A549 (cell line): ENCODE measurements around the gene SLC9A9. TPM values are rescaled to one million over a fixed set of nuclear protein-coding genes. Genes with fewer than 3 reads are reported as not detected.

ENCODE experiments used
- ATAC-seq, 2 experiments: fragments of 200-7000 bp in 1 of 2; fragments of >200 bp in 1 of 2; cut with Nextera tagmentation in 1 of 2; cut with Tn5 transposase in 1 of 2; 3 replicates each; pipeline versions ENCODE4 v1.8.0 to v1.9.1; 2018 to 2020; ENCODE audit warnings: mild to moderate bottlenecking in 1 of 2, moderate library complexity in 1 of 2
- CTCF ChIA-PET: fragments of 300-600 bp; sonication (Branson Sonifier 250); formaldehyde crosslinking; extraction: SDS; loops from one replicate; lab custom pipeline; 2021; ENCODE audit warnings: antibody characterized with exemption, inconsistent platforms; lab: Yijun Ruan, JAX
- POLR2A ChIA-PET: fragments of 350-600 bp; formaldehyde crosslinking; extraction: SDS; loops from one replicate; lab custom pipeline; 2021; ENCODE audit warnings: antibody characterized with exemption, inconsistent platforms; lab: Yijun Ruan, JAX
- DNase-seq, 2 experiments: peaks; one replicate each; pipeline versions ENCODE4 v3.0.0 to v3.0.0-alpha.2; 2011 to 2016; ENCODE audit warnings: low read depth in 1 of 2, low spot score in 1 of 2
- FAIRE-seq: peaks from 2 replicates; lab custom pipeline; 2011; peaks lifted over from hg19 to GRCh38; lab: Jason Lieb, UNC
- H3K27ac ChIP-seq, 2 experiments: fragments of >200 bp; sonication (Bioruptor Twin); formaldehyde crosslinking; 3 replicates each; pipeline ENCODE4 v1.5.1; 2016 to 2017
- H3K4me1 ChIP-seq: fragments of >200 bp; sonication (Bioruptor Twin); formaldehyde crosslinking; 3 replicates; pipeline ENCODE4 v1.6.1; 2016
- H3K4me2 ChIP-seq: fragments of >200 bp; sonication (Bioruptor Twin); formaldehyde crosslinking; 3 replicates; pipeline ENCODE4 v1.6.1; 2016
- H3K4me3 ChIP-seq: fragments of >200 bp; sonication (Bioruptor Twin); formaldehyde crosslinking; 3 replicates; pipeline ENCODE4 v1.5.1; 2016
- H3K9me3 ChIP-seq: fragments of >200 bp; sonication (Bioruptor Twin); formaldehyde crosslinking; 3 replicates; pipeline ENCODE4 v1.6.1; 2016
- CBX8 ChIP-seq: fragments of 200-600 bp; sonication (generic); IDR thresholded peaks from 2 replicates; pipeline ENCODE4 v1.6.1; 2016
- E2F6 ChIP-seq: IDR thresholded peaks from 2 replicates; pipeline ENCODE4 v1.6.1; 2012; ENCODE audit warnings: low read depth, borderline replicate concordance
- EHF ChIP-seq: fragments of 250-450 bp; sonication (Bioruptor Pico); IDR thresholded peaks from 2 replicates; pipeline ENCODE4 v1.5.0; 2020; ENCODE audit warnings: mild to moderate bottlenecking
- EP300 ChIP-seq, 2 experiments: fragments of >200 bp; sonication (Bioruptor Twin); formaldehyde crosslinking; IDR thresholded peaks; 2 replicates in 1 of 2; 3 replicates in 1 of 2; pipeline ENCODE4 v1.6.1; 2016 to 2017
- GATA3 ChIP-seq: IDR thresholded peaks from 2 replicates; pipeline ENCODE4 v1.6.1; 2012; ENCODE audit warnings: borderline replicate concordance
- HES2 ChIP-seq: fragments of >200 bp; sonication (Bioruptor Twin); formaldehyde crosslinking; IDR thresholded peaks from 2 replicates; pipeline ENCODE4 v1.6.1; 2016
- HOXB13 ChIP-seq: fragments of 250-450 bp; sonication (Bioruptor Pico); IDR thresholded peaks from 2 replicates; pipeline ENCODE4 v1.5.0; 2020; ENCODE audit warnings: low read depth, mild to moderate bottlenecking, moderate library complexity
- HOXB5 ChIP-seq: fragments of 250-450 bp; sonication (Bioruptor Pico); IDR thresholded peaks from 2 replicates; pipeline ENCODE4 v1.5.0; 2020; ENCODE audit warnings: mild to moderate bottlenecking, moderate library complexity
- JUNB ChIP-seq: fragments of >200 bp; sonication (Bioruptor Twin); formaldehyde crosslinking; IDR thresholded peaks from 2 replicates; pipeline ENCODE4 v1.6.1; 2016
- MAX ChIP-seq: IDR thresholded peaks from 2 replicates; pipeline ENCODE4 v1.6.1; 2012
- MAZ ChIP-seq: fragments of 150-350 bp; IDR thresholded peaks from 2 replicates; pipeline ENCODE4 v1.6.1; 2014; ENCODE audit warnings: antibody characterized with exemption, low read depth, low read length, borderline replicate concordance
- MYC ChIP-seq: IDR thresholded peaks from 2 replicates; pipeline ENCODE4 v1.6.1; 2012; ENCODE audit warnings: mild to moderate bottlenecking, inconsistent platforms, low read length, improper control_type of control experiment, borderline replicate concordance
- NFE2L2 ChIP-seq: fragments of 150-350 bp; conservative IDR thresholded peaks from 2 replicates; pipeline ENCODE4 v1.6.1; 2014; ENCODE audit warnings: low read length
- POLR2AphosphoS2 ChIP-seq: conservative IDR thresholded peaks from 2 replicates; pipeline ENCODE4 v1.6.1; 2012; ENCODE audit warnings: low read length, improper control_type of control experiment, inconsistent platforms
- RARB ChIP-seq: fragments of 250-450 bp; sonication (Bioruptor Pico); IDR thresholded peaks from 2 replicates; pipeline ENCODE4 v1.8.0; 2021; ENCODE audit warnings: mild to moderate bottlenecking, moderate library complexity
- SMC3 ChIP-seq: fragments of >200 bp; sonication (Bioruptor Twin); formaldehyde crosslinking; IDR thresholded peaks from 3 replicates; pipeline ENCODE4 v1.6.1; 2018; ENCODE audit warnings: inconsistent platforms
- TP53 ChIP-seq: fragments of 250-450 bp; sonication (Bioruptor Pico); IDR thresholded peaks from 2 replicates; pipeline ENCODE4 v1.5.0; 2021; ENCODE audit warnings: mild to moderate bottlenecking, moderate library complexity
- ZFP36 ChIP-seq: fragments of 450-650 bp; IDR thresholded peaks from 2 replicates; pipeline ENCODE4 v1.6.1; 2014; ENCODE audit warnings: borderline replicate concordance; ENCODE audit not compliant: partially characterized antibody
- ZNF302 ChIP-seq: fragments of 250-450 bp; sonication (Bioruptor Pico); IDR thresholded peaks from 2 replicates; pipeline ENCODE4 v1.9.0; 2021; ENCODE audit warnings: inconsistent platforms, mild to moderate bottlenecking, moderate library complexity
- ZSCAN20 ChIP-seq: fragments of 250-450 bp; sonication (Bioruptor Pico); IDR thresholded peaks from 2 replicates; pipeline ENCODE4 v1.8.0; 2022; ENCODE audit warnings: mild to moderate bottlenecking, moderate library complexity
- WGBS: methylation state at CpG from one replicate; pipeline ENCODE4 v1.1.6; 2017; ENCODE audit errors: missing lambda C conversion rate; 5-methylcytosine and 5-hydroxymethylcytosine counted together
- polyA plus RNA-seq, 4 experiments: library from polyadenylated mRNA; depleted of rRNA in 3 of 4; stranded (reverse); fragments of >200 nt; fragmentation: RNase III in 1 of 4; extraction: RNeasy Plus Mini Kit Qiagen cat#74134 plus additional on column Dnase treatment in 1 of 4; gene quantifications; 2 replicates in 3 of 4; 3 replicates in 1 of 4; pipeline ENCODE4 v1.2.3, GENCODE V29; 2011 to 2017
- TF ChIP-seq, protein P1 (sequence below): fragments of 450-650 bp; IDR thresholded peaks from 2 replicates; pipeline ENCODE4 v1.6.1; 2014; ENCODE audit warnings: antibody characterized with exemption

SLC9A9 gene
- polyA plus RNA-seq, 2 of the 4 experiments (the other 2 are of a cell fraction) = 0.10 to 0.32 TPM

- ChIA-PET POLR2A (no interaction called here), CTCF (interaction anchor here (0.5 kb wide), 1 partner anchor 111 kb away, joined by 3 read pairs; no protein-coding TSS in a partner anchor)
- H3K9me3 ChIP-seq = no peaks in the 10 kb centered on the region
- ATAC-seq = no peak
- no peak for FAIRE-seq
- DNase-seq = no peak
- H3K4me1 ChIP-seq = no peaks in the 10 kb centered on the region
- TF ChIP-seq, protein P1, sequence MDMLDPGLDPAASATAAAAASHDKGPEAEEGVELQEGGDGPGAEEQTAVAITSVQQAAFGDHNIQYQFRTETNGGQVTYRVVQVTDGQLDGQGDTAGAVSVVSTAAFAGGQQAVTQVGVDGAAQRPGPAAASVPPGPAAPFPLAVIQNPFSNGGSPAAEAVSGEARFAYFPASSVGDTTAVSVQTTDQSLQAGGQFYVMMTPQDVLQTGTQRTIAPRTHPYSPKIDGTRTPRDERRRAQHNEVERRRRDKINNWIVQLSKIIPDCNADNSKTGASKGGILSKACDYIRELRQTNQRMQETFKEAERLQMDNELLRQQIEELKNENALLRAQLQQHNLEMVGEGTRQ = no peak
- TF ChIP-seq ZFP36 (no peak), EHF (CRISPR knock-in tag) (no peak), ZSCAN20 (no peak)
- no peak overlapping the region for H3K4me2 ChIP-seq
- no peak overlapping the region for H3K4me3 ChIP-seq
- H3K27ac ChIP-seq = no peak overlapping the region
- 17% methylated on average over 3 of the region's 3 CpGs for WGBS
These were observed 606.2 kb downstream of the SLC9A9 start for GRCh38 chr3:143242101-143242500.

DNA sequence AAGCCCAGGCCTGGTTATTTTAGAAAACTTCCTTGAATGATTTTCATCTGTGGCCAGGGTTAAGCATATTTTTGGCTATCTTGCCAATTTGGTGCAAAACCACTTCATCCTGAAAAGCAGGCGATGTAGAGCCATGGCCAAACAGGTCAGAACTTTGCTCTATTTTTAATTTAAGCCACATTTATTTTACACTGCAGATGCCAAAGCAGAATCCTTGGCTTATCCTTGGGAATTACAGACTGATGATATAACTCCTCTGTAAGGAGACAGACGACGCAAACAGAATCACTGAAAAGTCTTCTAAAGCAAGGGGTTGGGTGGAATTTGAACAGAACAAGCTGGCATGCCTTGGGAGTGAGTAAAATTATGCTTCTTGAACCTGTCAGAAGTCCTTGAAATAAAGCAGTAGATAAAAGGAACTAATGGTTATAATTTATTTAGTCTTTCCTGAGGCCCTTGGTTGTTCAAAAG, 606.8 kb downstream of the SLC9A9 start:
- DNase-seq = no peak
- H3K27ac ChIP-seq = no peak overlapping the region
- H3K9me3 ChIP-seq = no peaks in the 10 kb centered on the region
- ChIA-PET POLR2A (no interaction called here), CTCF (no interaction called here)
- no peaks in the 10 kb centered on the region for H3K4me1 ChIP-seq
- WGBS = 75% methylated on average over 3 of the region's 3 CpGs
- H3K4me3 ChIP-seq = no peak overlapping the region
- FAIRE-seq = no peak
- no peak for TF ChIP-seq JUNB
- no peak for TF ChIP-seq HOXB5 (CRISPR knock-in tag)
- no peak for TF ChIP-seq E2F6
- no peak overlapping the region for H3K4me2 ChIP-seq
- no peak for ATAC-seq

GRCh38 chr3:143240886-143241285, 607.4 kb downstream of the SLC9A9 start:
- Histone ChIP-seq H3K9me3 (no peaks in the 10 kb centered on the region), H3K4me1 (no peaks in the 10 kb centered on the region), H3K4me3 (no peak overlapping the region), H3K4me2 (no peak overlapping the region), H3K27ac (no peak overlapping the region)
- no peak for TF ChIP-seq HOXB5 (CRISPR knock-in tag)
- TF ChIP-seq MAZ = no peak
- no peak for TF ChIP-seq HES2
- no peak for TF ChIP-seq JUNB
- no peak for TF ChIP-seq ZNF302 (CRISPR knock-in tag)
- TF ChIP-seq SMC3 = no peak
- no peak for TF ChIP-seq MAX
- no peak for TF ChIP-seq GATA3
- TF ChIP-seq NFE2L2 = no peak
- TF ChIP-seq CBX8 = no peak
- TF ChIP-seq POLR2AphosphoS2 = no peak
- FAIRE-seq (no peak), DNase-seq (no peak), ATAC-seq (no peak)
- WGBS = 19% methylated on average over 4 of the region's 4 CpGs
- ChIA-PET POLR2A (no interaction called here), CTCF (no interaction called here)

DNA sequence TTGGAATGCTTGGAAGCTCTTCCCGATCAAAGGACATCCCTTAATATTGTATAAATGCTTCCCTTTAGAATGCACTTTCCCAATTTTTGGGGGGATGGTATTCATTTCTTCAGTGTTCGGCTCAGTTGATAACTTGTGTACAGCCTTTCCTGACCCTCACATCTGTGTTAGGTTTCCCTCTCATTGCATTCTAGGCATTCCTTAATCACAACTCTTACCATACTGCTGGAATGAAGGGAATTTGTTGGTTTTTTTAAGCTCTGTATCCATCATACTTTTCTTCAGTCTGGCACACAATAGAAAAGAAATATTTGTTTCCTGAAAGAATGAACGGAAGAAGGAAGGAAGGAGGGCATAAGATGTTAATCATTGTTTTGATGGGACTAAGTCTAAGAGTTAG, 609.2 kb downstream of the SLC9A9 start:
- Histone ChIP-seq H3K4me1 (no peaks in the 10 kb centered on the region), H3K9me3 (no peaks in the 10 kb centered on the region), H3K4me2 (no peak overlapping the region), H3K27ac (no peak overlapping the region), H3K4me3 (no peak overlapping the region)
- WGBS = 75% methylated on average over 3 of the region's 3 CpGs
- DNase-seq (no peak), ATAC-seq (no peak), FAIRE-seq (no peak)
- ChIA-PET CTCF (interaction anchor here (0.6 kb wide), 1 partner anchor 168 kb away, joined by 3 read pairs; no protein-coding TSS in a partner anchor), POLR2A (no interaction called here)
- TF ChIP-seq MYC = no peak
- no peak for TF ChIP-seq TP53 (CRISPR knock-in tag)
- no peak for TF ChIP-seq EP300 (IDR thresholded peaks at IDR 0.05)
- no peak for TF ChIP-seq RARB
- TF ChIP-seq HOXB13 = no peak
